ENCODE results near the gene GARRE1. TPM values are rescaled to one million over a fixed set of nuclear protein-coding genes. Genes with fewer than 3 reads are reported as not detected.
"Not testable (repeated sequence)": the region's sequence is repeated elsewhere in the genome, so short reads cannot be mapped to it uniquely, and the experiment has no call there.

GARRE1 gene
- total RNA-seq, 4 donors from 2014 or later: 16.7 to 27.8 (median 22.7) TPM

DNA sequence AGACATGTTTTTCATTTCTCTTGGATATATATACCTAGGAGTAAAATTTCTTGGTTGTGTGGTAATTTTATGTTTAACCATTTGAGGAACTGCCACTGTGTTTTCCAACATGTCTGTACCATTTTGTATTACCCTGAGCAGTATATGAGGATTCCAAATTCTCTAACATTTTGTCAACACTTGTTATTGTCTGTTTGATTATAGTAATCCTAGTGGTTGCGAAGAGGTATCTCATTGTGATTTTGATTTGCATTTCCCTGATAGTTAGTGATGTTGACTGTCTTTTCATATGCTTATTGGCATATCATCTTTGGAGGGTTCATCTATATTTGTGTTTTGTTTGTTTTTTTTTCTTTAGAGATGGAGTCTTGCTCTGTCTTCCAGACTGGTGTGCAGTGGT lies 21.4 kb downstream of the GARRE1 start:
- in situ Hi-C loops (cut with MboI; ENCODE audit: low pct_ligation_motif_present in 1 of 4, low pct_unique_long_range_greater_than_20kb in 1 of 4, low sequenced_read_pairs in 3 of 4) (no loop called here), intact Hi-C loops (cut with DNase I; ENCODE audit: low total_unique reads) (no loop called here)
- H3K27ac ChIP-seq: no peak overlapping the region

DNA sequence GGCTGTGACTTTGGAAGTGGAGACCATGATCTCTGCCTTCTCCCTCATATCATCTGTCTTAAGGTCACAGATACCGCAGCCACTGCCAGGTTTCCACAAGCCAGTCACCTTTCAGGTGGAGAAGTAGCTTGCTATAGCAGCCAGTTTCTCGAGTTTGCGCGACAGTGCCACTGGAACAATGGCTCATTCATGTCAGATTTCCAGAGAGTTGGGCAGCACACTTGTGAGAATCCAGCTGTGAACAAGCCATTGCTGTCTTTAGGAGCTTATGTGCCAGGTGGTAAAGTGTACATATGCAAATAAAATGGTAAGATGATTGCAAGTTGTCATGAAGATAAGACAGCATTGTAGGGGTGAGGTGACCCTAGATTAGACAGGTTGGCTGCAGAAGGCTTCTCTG lies 22.3 kb downstream of the GARRE1 start:
- Histone ChIP-seq H3K4me3 (no peak overlapping the region), H3K36me3 (no peaks in the 10 kb centered on the region), H3K27ac (peak overlapping the region in 1 of 4 donors; percentile 2), H3K4me1 (peaks cover 0 to 23% (median 5%) of the 10 kb centered on the region in 4 donors), H3K27me3 (no peaks in the 10 kb centered on the region), H3K9me3 (no peaks in the 10 kb centered on the region)
- in situ Hi-C loops (cut with MboI; ENCODE audit: low pct_ligation_motif_present in 1 of 4, low pct_unique_long_range_greater_than_20kb in 1 of 4, low sequenced_read_pairs in 3 of 4): no loop called here
- no peak for DNase-seq
- intact Hi-C loops (cut with DNase I; ENCODE audit: low total_unique reads): no loop called here
- WGBS, 2 donors (ENCODE audit: low coverage in 1 of 2): 52% methylated on average over 4 of the region's 4 CpGs; no CpG with 5 or more reads in 1 of the 2 donors
- no peak for TF ChIP-seq POLR2A (IDR thresholded peaks at IDR 0.05)
- TF ChIP-seq, protein P1, sequence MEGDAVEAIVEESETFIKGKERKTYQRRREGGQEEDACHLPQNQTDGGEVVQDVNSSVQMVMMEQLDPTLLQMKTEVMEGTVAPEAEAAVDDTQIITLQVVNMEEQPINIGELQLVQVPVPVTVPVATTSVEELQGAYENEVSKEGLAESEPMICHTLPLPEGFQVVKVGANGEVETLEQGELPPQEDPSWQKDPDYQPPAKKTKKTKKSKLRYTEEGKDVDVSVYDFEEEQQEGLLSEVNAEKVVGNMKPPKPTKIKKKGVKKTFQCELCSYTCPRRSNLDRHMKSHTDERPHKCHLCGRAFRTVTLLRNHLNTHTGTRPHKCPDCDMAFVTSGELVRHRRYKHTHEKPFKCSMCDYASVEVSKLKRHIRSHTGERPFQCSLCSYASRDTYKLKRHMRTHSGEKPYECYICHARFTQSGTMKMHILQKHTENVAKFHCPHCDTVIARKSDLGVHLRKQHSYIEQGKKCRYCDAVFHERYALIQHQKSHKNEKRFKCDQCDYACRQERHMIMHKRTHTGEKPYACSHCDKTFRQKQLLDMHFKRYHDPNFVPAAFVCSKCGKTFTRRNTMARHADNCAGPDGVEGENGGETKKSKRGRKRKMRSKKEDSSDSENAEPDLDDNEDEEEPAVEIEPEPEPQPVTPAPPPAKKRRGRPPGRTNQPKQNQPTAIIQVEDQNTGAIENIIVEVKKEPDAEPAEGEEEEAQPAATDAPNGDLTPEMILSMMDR (IDR thresholded peaks at IDR 0.05): no peak
- no peak for TF ChIP-seq EP300 (IDR thresholded peaks at IDR 0.05; ENCODE audit: low read depth)
- TF ChIP-seq POLR2AphosphoS5 (IDR thresholded peaks at IDR 0.05): no peak

More for the DNA sequence above, 21.4 kb downstream of the GARRE1 start:
- WGBS, 2 donors (ENCODE audit: low coverage in 1 of 2): 100% methylated on average over 1 of the region's 1 CpG
- H3K4me1 ChIP-seq: peaks cover 3 to 25% (median 5%) of the 10 kb centered on the region in 4 donors
- no peak overlapping the region for H3K4me3 ChIP-seq
- DNase-seq: no peak
- H3K36me3 ChIP-seq: no peaks in the 10 kb centered on the region
- H3K27me3 ChIP-seq: no peaks in the 10 kb centered on the region
- H3K9me3 ChIP-seq: no peaks in the 10 kb centered on the region
- TF ChIP-seq POLR2A (IDR thresholded peaks at IDR 0.05): no peak
- TF ChIP-seq POLR2AphosphoS5 (IDR thresholded peaks at IDR 0.05): no peak
- no peak for TF ChIP-seq EP300 (IDR thresholded peaks at IDR 0.05; ENCODE audit: low read depth)
- TF ChIP-seq, protein P1 (IDR thresholded peaks at IDR 0.05): no peak

DNA sequence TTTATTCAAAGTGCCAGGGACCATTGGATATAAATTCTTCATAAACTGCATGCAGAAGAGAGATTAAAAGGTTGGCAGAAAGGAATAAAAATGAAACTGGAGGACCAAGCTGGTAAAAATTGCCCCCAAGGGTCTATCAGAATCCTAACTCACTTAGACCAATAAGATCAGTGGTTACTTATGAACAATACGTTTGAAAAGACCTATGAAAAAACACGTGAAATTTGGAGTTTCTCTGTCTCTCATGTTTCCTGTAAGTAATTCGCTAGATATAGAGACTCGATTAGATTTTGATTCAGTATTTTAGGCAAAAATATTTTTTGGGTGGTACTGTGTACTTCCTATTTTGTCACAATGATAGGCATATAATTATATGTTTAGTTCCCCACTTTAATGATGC lies 22.9 kb downstream of the GARRE1 start:
- TF ChIP-seq EP300 (IDR thresholded peaks at IDR 0.05; ENCODE audit: low read depth) (no peak), POLR2AphosphoS5 (IDR thresholded peaks at IDR 0.05) (no peak), POLR2A (IDR thresholded peaks at IDR 0.05) (no peak)
- TF ChIP-seq, protein P1 (IDR thresholded peaks at IDR 0.05): no peak
- H3K36me3 ChIP-seq: no peaks in the 10 kb centered on the region
- H3K27me3 ChIP-seq: no peaks in the 10 kb centered on the region
- H3K27ac ChIP-seq: peak overlapping the region in 1 of 4 donors; percentile 2
- peaks cover 0 to 22% (median 5%) of the 10 kb centered on the region in 4 donors for H3K4me1 ChIP-seq
- intact Hi-C loops (cut with DNase I; ENCODE audit: low total_unique reads) (no loop called here), in situ Hi-C loops (cut with MboI; ENCODE audit: low pct_ligation_motif_present in 1 of 4, low pct_unique_long_range_greater_than_20kb in 1 of 4, low sequenced_read_pairs in 3 of 4) (no loop called here)
- H3K9me3 ChIP-seq: no peaks in the 10 kb centered on the region
- WGBS, 2 donors (ENCODE audit: low coverage in 1 of 2): 69 to 78% methylated on average over 4 of the region's 4 CpGs
- H3K4me3 ChIP-seq: no peak overlapping the region
- no peak for DNase-seq

DNA sequence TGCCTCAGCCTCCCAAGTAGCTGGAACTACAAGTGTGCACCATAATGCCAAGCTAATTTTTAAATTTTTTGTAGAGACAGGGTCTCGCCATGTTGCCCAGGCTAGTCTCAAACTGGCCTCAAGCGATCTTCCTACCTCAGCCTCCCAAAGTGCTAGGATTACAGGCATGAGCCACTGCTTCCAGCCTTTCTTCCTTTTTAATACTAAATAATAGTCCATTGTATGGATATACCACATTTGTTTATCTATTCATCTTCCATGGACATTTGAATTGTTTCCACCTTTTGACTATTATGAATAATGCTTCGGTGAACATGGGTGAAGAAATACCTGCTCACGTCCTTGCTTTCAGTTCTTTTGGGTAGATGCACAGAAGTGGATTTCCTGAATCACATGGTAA lies 24.4 kb downstream of the GARRE1 start:
- no peaks in the 10 kb centered on the region for H3K9me3 ChIP-seq
- no peak overlapping the region for H3K4me3 ChIP-seq
- DNase-seq: no peak
- in situ Hi-C loops (cut with MboI; ENCODE audit: low pct_ligation_motif_present in 1 of 4, low pct_unique_long_range_greater_than_20kb in 1 of 4, low sequenced_read_pairs in 3 of 4): no loop called here
- 94 to 96% methylated on average over 4 of the region's 4 CpGs for WGBS, 2 donors (ENCODE audit: low coverage in 1 of 2)
- H3K36me3 ChIP-seq: no peaks in the 10 kb centered on the region
- peaks cover 0 to 32% (median 5%) of the 10 kb centered on the region in 4 donors for H3K4me1 ChIP-seq
- H3K27me3 ChIP-seq: no peaks in the 10 kb centered on the region
- intact Hi-C loops (cut with DNase I; ENCODE audit: low total_unique reads): no loop called here
- no peak overlapping the region for H3K27ac ChIP-seq
- TF ChIP-seq POLR2A (IDR thresholded peaks at IDR 0.05) (no peak), POLR2AphosphoS5 (IDR thresholded peaks at IDR 0.05) (no peak), EP300 (IDR thresholded peaks at IDR 0.05; ENCODE audit: low read depth) (no peak)
- TF ChIP-seq, protein P1 (IDR thresholded peaks at IDR 0.05): no peak

GRCh38 chr19:34281444-34281843 lies 27.1 kb downstream of the GARRE1 start:
- peaks cover 0 to 28% (median 2%) of the 10 kb centered on the region in 4 donors for H3K4me1 ChIP-seq
- H3K27ac ChIP-seq; H3K27me3 ChIP-seq; H3K36me3 ChIP-seq; in situ Hi-C loops (cut with MboI; ENCODE audit: low pct_ligation_motif_present in 1 of 4, low pct_unique_long_range_greater_than_20kb in 1 of 4, low sequenced_read_pairs in 3 of 4); DNase-seq; H3K9me3 ChIP-seq; intact Hi-C loops (cut with DNase I; ENCODE audit: low total_unique reads); H3K4me3 ChIP-seq: not testable (repeated sequence)
- 98 to 100% methylated on average over 1 to 2 of the region's 2 CpGs for WGBS, 2 donors (ENCODE audit: low coverage in 1 of 2)

All from transverse colon (tissue), 4 donors.